HG03354 (cell line): ENCODE data around the gene OR11H1.
"Not testable (repeated sequence)": the region's sequence is repeated elsewhere in the genome, so short reads cannot be mapped to it uniquely, and the experiment has no call there.

ENCODE experiments used
- ATAC-seq: cut with Tn5 transposase; IDR thresholded peaks from one replicate; pipeline ENCODE4 v1.9.1; 2021; ENCODE audit warnings: mild to moderate bottlenecking; ENCODE audit not compliant: unreplicated experiment, poor library complexity, severe bottlenecking

OR11H1 gene, protein sequence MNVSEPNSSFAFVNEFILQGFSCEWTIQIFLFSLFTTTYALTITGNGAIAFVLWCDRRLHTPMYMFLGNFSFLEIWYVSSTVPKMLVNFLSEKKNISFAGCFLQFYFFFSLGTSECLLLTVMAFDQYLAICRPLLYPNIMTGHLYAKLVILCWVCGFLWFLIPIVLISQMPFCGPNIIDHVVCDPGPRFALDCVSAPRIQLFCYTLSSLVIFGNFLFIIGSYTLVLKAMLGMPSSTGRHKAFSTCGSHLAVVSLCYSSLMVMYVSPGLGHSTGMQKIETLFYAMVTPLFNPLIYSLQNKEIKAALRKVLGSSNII

DNA sequence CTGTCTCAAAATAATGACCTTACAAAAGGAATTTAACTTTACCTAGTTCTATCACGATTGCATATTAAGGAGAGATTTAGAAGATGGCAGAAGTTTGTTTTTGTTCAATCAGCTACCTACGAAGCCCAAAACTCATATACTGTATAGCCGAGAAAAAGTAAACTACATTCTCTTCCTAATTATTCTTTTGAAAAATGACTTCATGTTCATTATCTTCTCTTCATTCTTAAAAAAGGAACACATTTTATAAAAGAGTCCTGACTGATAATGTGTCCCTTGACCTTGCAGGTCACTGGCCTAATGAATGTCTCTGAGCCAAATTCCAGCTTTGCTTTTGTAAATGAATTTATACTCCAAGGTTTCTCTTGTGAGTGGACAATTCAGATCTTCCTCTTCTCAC, at the start of gene OR11H1:
TSS of gene OR11H1 (plus strand) at position 301 of the 400 bp plus-strand sequence. CDS start at position 301, 0 bp downstream.
- ATAC-seq, result not testable (repeated sequence)

DNA sequence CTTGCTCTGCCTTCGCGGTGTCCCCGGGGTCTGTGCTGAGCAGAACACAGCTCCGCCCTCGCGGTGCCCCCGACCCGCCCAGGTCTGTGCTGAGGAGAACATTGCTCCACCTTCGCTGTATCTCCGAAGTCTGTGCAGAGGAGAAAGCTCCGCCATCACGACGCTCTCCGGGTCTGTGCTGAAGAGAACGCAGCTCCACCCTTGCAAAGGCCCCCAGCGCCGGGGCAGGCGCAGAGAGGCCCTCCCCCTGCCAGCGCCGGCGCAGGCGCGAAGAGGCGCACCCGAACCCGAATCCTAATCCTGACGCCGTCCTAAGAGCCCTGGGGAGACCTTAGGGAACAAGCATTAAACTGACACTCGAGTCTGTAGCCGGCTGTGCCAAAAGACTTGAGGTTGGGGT, 18.0 kb upstream of the OR11H1 start:
- not testable (repeated sequence) for ATAC-seq

DNA sequence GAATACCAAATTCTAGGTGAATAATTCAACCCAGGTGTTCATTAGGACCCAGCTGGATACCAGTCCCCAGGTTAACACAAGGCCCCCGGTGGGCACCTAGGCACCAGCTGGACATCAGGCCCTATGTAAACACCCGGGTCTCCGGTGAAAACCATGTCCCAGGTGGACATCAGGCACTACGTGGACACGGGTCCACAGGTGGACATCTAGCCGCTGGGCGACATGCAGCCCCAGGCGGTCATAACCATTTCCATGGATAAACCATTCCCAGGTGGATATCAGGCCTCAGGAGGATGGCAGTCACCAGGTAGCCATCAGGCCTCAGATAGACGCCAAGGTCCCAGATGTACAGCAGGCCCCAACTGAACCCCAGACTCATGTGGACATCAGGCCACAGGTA, 12.1 kb upstream of the OR11H1 start:
- not testable (repeated sequence) for ATAC-seq

DNA sequence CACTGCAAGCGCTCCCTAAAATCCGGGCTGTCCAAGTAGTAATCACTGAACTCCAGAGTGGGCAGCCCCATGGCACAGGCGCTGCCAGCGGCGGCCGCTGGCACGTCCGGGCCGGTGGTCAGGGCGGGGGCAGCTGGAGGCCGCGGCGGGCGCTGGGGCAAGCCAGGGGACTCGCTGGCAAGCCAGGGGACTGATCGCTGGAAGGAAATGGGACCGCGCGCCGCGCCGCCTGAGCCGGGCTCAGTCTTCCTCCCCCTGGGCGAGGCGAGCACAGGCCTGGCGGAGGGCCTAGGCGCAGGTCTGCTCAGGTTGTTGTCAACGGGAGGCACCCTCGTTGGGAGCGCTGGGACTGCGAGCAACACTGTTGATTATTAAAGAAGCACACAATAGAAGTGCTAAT, 25.8 kb downstream of the OR11H1 start:
- not testable (repeated sequence) for ATAC-seq

DNA sequence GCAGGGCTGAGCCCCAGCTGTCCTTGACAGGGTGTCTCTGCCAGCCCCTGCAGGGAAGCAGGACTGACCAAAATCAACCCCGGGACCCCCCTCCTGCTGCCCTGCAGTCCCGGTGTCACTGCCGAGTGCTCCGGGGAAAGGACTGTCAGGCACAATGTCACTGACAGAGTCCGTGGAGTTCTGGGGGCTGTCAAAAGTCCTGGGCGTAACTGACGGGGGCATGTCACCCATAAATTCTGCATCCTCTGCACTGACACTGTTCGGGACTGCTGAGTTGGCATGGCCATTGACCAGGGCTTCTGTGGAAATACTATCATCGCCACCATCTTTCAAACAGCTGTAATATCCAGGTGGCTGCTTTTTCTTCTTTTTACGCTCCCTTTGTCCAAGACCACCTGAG, 35.5 kb downstream of the OR11H1 start:
- not testable (repeated sequence) for ATAC-seq

DNA sequence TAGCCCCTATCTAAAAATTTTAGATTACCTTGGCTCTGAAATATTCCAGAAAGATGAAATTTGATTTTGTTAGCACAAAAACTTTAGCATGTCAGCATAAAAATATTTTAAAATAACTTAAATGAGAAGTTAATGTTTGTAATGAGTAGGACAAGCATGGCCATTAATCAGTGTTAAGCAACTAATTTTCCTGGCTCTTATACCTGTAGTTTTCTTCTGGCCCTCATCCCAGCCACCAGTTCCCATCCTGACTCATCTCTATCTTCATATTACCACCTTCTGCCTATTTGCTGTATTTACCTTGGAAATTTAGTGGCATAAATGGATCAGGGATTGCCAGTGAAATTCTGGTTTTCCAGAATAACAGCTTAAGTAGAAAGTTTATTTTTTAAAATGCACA, 37.1 kb downstream of the OR11H1 start:
- ATAC-seq, result not testable (repeated sequence)
